Tibial artery (tissue), 4 donors: Measurements from ENCODE around the gene PLCZ1.

Experiments
- DNase-seq, 2 donors: peaks; one replicate each; pipeline ENCODE4 v3.0.0-alpha.2; 2019
- H3K27ac ChIP-seq, 2 donors: fragments of 200-600 bp; sonication (generic) in 1 of 2; 1 replicate in 1 of 2; 2 replicates in 1 of 2; pipeline ENCODE4 v1.5.1; 2018 to 2019; ENCODE audit warnings: mild to moderate bottlenecking in 1 of 2
- H3K27me3 ChIP-seq, 2 donors: fragments of 200-600 bp; sonication (generic) in 1 of 2; one replicate each; pipeline versions ENCODE4 v1.5.1 to v1.6.0; 2016 to 2019
- H3K36me3 ChIP-seq, 3 donors: fragments of 200-600 bp; sonication (generic) in 2 of 3; one replicate each; pipeline ENCODE4 v1.5.1; 2016 to 2019; ENCODE audit warnings: mild to moderate bottlenecking in 2 of 3
- H3K4me1 ChIP-seq, 4 donors: fragments of 200-600 bp; sonication (generic) in 2 of 4; 1 replicate in 3 of 4; 2 replicates in 1 of 4; pipeline ENCODE4 v1.5.1; 2016 to 2019
- H3K4me3 ChIP-seq, 2 donors: fragments of 200-600 bp; sonication (generic) in 1 of 2; 1 replicate in 1 of 2; 2 replicates in 1 of 2; pipeline ENCODE4 v1.5.1; 2018 to 2019; ENCODE audit warnings: mild to moderate bottlenecking in 2 of 2
- H3K9me3 ChIP-seq, 3 donors: fragments of 200-600 bp; sonication (generic) in 1 of 3; one replicate each; pipeline ENCODE4 v1.5.1; 2016 to 2019
- intact Hi-C: fragments of 100-400 bp; cut with DNase I; formaldehyde crosslinking; loops from one replicate; pipeline ENCODE4 v1.15.0; 2023; ENCODE audit warnings: low total_unique reads
- TF ChIP-seq, protein P1 (sequence below), 2 experiments: fragments of 200-600 bp in 1 of 2; fragments of 450-650 bp in 1 of 2; IDR thresholded peaks; one replicate each; pipeline ENCODE4 v1.5.1; 2017 to 2019; ENCODE audit warnings: antibody characterized with exemption in 2 of 2, mild to moderate bottlenecking in 1 of 2, moderate library complexity in 1 of 2

The PLCZ1 gene

DNA sequence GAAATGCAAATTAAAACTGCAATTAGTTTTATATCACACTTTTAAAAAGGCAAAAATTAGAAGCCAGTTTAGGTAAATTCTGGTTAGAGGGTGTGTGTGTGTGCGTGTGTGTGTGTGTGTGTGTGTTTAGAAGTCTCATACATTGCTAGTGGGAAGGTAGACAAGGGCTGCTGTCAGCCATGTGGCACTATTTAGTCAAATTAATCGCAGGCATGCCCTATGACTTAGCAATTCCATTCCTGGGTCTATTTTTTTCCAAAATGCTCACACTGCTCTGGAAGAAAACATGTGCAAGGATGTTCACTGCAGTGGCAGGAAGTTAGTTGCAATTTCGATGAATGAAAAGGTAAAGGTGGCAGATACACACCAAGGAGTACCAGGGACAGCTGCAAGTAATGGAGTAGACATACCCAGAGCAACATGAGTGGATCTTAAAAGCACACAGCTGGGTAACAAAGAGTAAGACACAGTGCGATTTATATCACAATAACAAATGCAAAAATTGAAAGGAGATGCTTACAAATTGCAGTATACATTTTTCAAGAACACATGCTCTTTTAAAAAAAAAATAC, 11.7 kb upstream of the PLCZ1 start:
- Histone ChIP-seq H3K27ac (no peak overlapping the region), H3K27me3 (no peaks in the 10 kb centered on the region), H3K9me3 (no peaks in the 10 kb centered on the region), H3K4me1 (peaks cover 0 to 12% (median 0%) of the 10 kb centered on the region in 4 donors), H3K36me3 (no peaks in the 10 kb centered on the region), H3K4me3 (no peak overlapping the region)
- no peak for DNase-seq
- TF ChIP-seq, protein P1, sequence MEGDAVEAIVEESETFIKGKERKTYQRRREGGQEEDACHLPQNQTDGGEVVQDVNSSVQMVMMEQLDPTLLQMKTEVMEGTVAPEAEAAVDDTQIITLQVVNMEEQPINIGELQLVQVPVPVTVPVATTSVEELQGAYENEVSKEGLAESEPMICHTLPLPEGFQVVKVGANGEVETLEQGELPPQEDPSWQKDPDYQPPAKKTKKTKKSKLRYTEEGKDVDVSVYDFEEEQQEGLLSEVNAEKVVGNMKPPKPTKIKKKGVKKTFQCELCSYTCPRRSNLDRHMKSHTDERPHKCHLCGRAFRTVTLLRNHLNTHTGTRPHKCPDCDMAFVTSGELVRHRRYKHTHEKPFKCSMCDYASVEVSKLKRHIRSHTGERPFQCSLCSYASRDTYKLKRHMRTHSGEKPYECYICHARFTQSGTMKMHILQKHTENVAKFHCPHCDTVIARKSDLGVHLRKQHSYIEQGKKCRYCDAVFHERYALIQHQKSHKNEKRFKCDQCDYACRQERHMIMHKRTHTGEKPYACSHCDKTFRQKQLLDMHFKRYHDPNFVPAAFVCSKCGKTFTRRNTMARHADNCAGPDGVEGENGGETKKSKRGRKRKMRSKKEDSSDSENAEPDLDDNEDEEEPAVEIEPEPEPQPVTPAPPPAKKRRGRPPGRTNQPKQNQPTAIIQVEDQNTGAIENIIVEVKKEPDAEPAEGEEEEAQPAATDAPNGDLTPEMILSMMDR (IDR thresholded peaks at IDR 0.05) = no peak
- intact Hi-C loops = no loop called here

GRCh38 chr12:18747895-18748294, 10.1 kb upstream of the PLCZ1 start:
- TF ChIP-seq, protein P1 (IDR thresholded peaks at IDR 0.05) = no peak
- no peak for DNase-seq
- Histone ChIP-seq H3K4me1 (peaks cover 0 to 12% (median 0%) of the 10 kb centered on the region in 4 donors), H3K9me3 (no peaks in the 10 kb centered on the region), H3K27ac (no peak overlapping the region), H3K36me3 (no peaks in the 10 kb centered on the region), H3K4me3 (no peak overlapping the region), H3K27me3 (no peaks in the 10 kb centered on the region)
- intact Hi-C loops = no loop called here

- Histone ChIP-seq H3K4me3 (no peak overlapping the region), H3K27ac (no peak overlapping the region), H3K4me1 (no peaks in the 10 kb centered on the region), H3K36me3 (no peaks in the 10 kb centered on the region), H3K9me3 (peaks cover 5 to 14% (median 5%) of the 10 kb centered on the region in 3 donors), H3K27me3 (no peaks in the 10 kb centered on the region)
- TF ChIP-seq, protein P1 (IDR thresholded peaks at IDR 0.05) = no peak
- no peak for DNase-seq
- intact Hi-C loops = no loop called here
Observed at GRCh38 chr12:18731156-18731555, 6.7 kb downstream of the PLCZ1 start.

GRCh38 chr12:18723752-18724151, 14.1 kb downstream of the PLCZ1 start:
- H3K27ac ChIP-seq = no peak overlapping the region
- no peak for DNase-seq
- no peaks in the 10 kb centered on the region for H3K4me1 ChIP-seq
- intact Hi-C loops = no loop called here
- H3K4me3 ChIP-seq = no peak overlapping the region
- TF ChIP-seq, protein P1 (IDR thresholded peaks at IDR 0.05) = no peak
- H3K27me3 ChIP-seq = no peaks in the 10 kb centered on the region
- no peaks in the 10 kb centered on the region for H3K9me3 ChIP-seq
- H3K36me3 ChIP-seq = no peaks in the 10 kb centered on the region

DNA sequence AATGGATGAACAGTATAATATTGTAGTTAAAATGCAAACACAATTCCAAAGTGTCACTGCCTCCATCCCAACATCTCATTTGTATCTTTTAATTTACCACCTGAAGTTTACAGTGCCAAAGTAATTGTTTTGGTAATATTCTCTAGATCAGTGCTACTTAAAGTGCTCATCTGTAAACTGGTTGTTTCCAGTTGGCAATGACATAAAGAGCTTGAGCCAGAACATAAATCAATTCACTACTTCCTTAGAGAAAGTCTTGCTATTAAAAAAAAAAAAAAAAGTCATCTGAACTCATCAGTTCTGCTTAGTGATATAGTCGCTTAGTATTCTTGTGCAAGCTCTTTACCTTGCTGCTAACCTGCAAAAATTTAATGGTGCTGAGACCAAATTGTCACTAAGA, 16.4 kb downstream of the PLCZ1 start:
- no peaks in the 10 kb centered on the region for H3K9me3 ChIP-seq
- H3K27me3 ChIP-seq = no peaks in the 10 kb centered on the region
- TF ChIP-seq, protein P1 (IDR thresholded peaks at IDR 0.05) = no peak
- intact Hi-C loops = no loop called here
- H3K4me3 ChIP-seq = no peak overlapping the region
- H3K4me1 ChIP-seq = no peaks in the 10 kb centered on the region
- no peaks in the 10 kb centered on the region for H3K36me3 ChIP-seq
- DNase-seq = no peak
- no peak overlapping the region for H3K27ac ChIP-seq

- no peaks in the 10 kb centered on the region for H3K9me3 ChIP-seq
- no peaks in the 10 kb centered on the region for H3K27me3 ChIP-seq
- H3K4me3 ChIP-seq = no peak overlapping the region
- TF ChIP-seq, protein P1 (IDR thresholded peaks at IDR 0.05) = no peak
- H3K4me1 ChIP-seq = no peaks in the 10 kb centered on the region
- no peaks in the 10 kb centered on the region for H3K36me3 ChIP-seq
- intact Hi-C loops = no loop called here
- no peak overlapping the region for H3K27ac ChIP-seq
- no peak for DNase-seq
Observed at GRCh38 chr12:18720690-18721089, 17.1 kb downstream of the PLCZ1 start.
